H54 (cell line): Measurements from ENCODE around the gene RIPOR1.

Experiments
- DNase-seq: peaks from one replicate; pipeline ENCODE4 v3.0.0; 2011; ENCODE audit warnings: low spot score, mixed read lengths; ENCODE audit not compliant: insufficient read length
- FAIRE-seq: peaks from 3 replicates; lab custom pipeline; 2011; peaks lifted over from hg19 to GRCh38; lab: Jason Lieb, UNC
- POLR2A ChIP-seq: IDR thresholded peaks from 2 replicates; pipeline ENCODE4 v1.6.1; 2011; ENCODE audit warnings: low read depth, mild to moderate bottlenecking, low read length

Gene RIPOR1

DNA sequence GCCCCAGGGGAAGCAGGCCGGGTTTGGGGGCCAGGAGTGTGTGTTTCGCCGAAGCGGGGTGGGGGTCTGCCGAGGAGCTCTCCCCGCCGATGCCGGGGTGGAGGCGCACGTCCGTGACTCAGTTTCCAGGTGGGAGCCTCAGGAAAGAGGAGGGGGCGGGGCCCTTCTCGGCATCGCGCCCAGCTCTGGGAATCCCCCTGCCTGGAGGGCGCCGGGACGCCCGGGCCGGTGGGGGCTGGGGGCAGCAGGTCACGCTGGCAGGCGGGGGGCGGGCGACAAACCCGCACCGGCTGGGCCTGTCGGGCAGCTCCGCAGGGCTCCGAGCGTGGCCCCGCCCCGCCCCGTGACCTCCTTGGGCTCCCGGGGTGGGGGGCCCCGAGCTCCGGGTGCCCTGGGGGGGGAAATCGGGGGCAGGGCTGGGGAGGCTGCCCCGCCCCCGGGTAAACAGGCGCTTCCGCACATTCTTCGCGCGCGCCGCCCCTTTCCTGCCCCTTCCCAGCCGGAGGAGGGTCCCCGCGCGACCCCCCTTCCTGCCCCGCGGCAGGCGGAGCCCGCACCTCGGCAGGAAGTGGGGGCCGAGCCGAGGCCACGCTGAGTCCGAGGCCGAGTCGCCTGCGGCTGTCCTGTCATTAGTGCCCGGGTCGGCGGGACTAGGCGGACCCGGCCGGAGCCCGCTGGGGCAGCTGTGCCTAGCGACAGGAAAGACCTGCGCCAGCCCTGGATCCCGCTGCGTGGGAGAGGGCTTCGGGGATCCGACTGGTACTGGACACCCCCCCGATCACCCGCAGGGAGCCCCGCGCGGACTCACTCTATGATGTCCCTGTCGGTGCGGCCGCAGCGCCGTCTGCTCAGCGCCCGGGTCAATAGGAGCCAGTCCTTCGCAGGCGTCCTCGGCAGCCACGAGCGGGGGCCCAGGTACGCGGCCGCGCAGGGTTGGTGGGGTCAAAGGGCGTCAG lies 9.3 kb downstream of the RIPOR1 start:
- no peak for FAIRE-seq
- TF ChIP-seq POLR2A, result no peak
- no peak for DNase-seq

DNA sequence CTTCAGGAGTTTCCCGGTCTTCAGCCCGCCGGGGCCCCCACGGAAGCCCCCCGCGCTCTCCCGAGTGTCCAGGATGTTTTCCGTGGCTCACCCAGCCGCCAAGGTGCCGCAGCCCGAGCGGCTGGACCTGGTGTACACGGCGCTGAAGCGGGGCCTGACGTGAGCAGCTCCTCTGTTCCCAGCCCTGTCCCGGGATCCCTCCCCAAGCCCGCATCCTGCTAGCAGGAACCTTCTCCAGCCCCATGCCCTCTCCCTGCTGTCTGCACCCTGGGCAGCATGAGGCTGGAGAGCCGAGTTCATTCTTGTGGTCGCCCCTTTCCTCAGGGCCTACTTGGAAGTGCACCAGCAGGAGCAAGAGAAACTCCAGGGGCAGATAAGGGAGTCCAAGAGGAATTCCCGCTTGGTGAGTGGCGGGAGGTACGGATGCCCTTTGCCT lies 10.1 kb downstream of the RIPOR1 start:
- no peak for TF ChIP-seq POLR2A
- DNase-seq (no peak), FAIRE-seq (no peak)

DNA sequence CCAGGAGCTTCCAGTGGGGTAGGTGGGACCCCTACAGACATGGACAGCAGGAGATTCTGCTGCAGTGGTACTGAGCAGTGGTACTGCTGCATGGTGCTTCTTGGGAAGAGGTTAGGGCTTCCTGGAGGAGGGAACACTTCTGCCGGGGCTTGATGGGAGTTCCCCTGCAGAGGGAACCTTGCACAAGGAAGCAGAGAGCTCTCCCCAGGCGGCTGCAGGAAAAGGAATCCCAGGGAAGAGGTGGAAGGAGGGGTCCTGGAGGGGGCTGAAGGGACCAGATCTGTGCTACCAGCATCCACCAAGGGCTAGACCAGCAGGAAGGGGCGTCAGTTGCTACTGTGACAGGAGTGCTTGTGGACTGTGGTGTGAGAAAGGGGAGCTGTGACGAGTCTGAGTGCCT lies 10.6 kb downstream of the RIPOR1 start:
- FAIRE-seq (no peak), DNase-seq (no peak)
- TF ChIP-seq POLR2A, result no peak

DNA sequence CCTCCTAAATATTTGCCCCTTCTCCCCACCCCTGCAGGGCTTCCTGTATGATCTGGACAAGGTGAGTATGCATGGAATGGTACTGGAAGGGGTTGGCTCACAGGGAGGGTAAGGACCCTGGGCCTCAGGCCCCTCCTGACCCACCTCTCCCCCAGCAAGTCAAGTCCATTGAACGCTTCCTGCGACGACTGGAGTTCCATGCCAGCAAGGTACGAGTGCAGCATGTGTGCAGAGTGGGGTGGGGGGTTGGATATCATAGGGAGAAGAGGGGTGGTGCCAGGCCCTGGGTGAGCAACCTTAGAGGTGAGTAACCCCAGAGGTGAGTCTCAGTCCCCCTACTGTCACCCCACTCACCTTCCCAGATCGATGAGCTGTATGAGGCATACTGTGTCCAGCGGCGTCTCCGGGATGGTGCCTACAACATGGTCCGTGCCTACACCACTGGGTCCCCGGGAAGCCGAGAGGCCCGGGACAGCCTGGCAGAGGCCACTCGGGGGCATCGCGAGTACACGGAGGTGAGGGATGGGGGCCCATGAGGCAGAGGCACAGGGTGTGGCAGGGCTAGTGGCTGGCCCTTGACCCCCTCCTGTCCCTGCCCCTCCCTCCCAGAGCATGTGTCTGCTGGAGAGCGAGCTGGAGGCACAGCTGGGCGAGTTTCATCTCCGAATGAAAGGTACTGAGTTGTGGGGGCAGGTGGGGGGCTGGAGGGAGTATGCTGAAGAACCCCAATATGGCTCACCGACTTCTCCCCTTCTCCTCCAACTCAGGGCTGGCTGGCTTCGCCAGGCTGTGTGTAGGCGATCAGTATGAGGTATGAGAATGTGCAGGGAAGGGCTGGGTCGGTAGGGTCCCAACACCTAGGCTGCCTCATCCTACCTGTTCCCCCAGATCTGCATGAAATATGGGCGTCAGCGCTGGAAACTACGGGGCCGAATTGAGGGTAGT lies 11.3 kb downstream of the RIPOR1 start:
- FAIRE-seq, result no peak
- no peak for TF ChIP-seq POLR2A
- no peak for DNase-seq

DNA sequence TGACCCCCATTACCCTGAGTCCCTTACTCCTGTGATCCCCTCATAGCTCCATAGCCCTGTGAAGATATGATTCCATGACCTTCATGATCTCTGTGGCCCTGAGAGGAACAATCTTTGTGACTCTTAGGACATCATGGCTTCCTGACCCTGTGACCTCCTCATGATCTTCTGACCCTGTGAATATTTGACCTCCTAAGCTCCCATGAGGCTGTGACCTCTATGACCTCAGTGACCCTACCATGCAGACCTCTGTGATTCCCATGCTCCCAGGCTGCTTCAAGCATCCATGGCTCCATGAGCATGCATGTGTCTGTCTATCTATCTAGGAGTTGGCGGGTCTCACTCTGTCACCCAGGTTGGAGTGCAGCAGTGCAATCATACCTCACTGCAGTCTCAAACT lies 12.1 kb downstream of the RIPOR1 start:
- FAIRE-seq (no peak), DNase-seq (no peak)
- TF ChIP-seq POLR2A, result no peak

DNA sequence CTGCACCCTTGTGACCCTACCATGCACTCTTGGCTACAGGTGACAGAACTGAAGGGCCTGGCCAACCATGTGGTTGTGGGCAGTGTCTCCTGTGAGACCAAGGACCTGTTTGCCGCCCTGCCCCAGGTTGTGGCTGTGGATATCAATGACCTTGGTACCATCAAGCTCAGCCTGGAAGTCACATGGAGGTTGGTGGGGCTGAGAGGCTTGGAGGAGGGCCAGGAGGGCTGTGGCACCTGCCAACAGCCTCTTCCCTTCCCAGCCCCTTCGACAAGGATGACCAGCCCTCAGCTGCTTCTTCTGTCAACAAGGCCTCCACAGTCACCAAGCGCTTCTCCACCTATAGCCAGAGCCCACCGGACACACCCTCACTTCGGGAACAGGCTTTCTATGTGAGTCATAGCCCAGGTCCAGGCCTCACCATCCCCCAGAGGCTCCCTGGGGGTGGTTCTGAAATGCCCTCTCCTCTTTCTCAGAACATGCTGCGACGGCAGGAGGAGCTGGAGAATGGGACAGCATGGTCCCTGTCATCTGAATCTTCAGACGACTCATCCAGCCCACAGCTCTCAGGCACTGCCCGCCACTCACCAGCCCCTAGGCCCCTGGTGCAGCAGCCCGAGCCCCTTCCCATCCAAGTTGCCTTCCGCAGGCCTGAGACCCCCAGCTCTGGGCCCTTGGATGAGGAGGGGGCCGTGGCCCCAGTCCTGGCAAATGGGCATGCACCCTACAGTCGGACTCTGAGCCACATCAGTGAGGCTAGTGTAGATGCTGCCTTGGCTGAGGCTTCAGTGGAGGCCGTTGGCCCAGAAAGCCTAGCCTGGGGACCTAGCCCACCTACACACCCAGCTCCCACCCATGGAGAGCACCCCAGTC lies 13.0 kb downstream of the RIPOR1 start:
- no peak for DNase-seq
- TF ChIP-seq POLR2A, result no peak

DNA sequence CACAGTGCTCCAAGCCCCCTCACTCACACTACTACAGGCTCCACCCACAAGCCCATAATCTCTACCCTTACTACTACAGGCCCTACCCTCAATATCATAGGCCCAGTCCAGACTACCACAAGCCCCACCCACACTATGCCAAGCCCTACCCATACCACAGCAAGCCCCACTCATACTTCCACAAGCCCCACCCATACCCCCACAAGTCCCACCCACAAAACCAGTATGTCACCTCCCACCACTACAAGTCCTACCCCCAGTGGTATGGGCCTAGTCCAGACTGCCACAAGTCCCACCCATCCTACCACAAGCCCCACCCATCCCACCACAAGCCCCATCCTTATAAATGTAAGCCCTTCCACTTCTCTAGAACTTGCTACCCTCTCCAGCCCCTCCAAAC lies 13.8 kb downstream of the RIPOR1 start:
- peak; percentile 78 for DNase-seq
- TF ChIP-seq POLR2A, result no peak

More for the DNA sequence above, 13.0 kb downstream of the RIPOR1 start:
- FAIRE-seq, result no peak

DNA sequence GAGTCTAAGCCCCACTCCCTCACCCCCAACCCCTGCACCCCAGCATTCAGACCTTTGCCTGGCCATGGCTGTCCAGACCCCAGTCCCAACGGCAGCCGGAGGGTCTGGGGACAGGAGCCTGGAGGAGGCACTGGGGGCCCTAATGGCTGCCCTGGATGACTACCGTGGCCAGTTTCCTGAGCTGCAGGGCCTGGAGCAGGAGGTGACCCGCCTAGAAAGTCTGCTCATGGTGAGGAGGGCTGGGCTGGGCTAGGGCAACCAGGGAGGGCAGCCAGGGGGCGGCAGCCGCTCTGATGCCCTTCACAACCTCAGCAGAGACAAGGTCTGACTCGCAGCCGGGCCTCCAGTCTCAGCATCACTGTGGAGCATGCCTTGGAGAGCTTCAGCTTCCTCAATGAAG lies 14.4 kb downstream of the RIPOR1 start:
- DNase-seq, result no peak
- FAIRE-seq, result no peak
- no peak for TF ChIP-seq POLR2A

More for the DNA sequence above, 13.8 kb downstream of the RIPOR1 start:
- FAIRE-seq, result peak; percentile 81

DNA sequence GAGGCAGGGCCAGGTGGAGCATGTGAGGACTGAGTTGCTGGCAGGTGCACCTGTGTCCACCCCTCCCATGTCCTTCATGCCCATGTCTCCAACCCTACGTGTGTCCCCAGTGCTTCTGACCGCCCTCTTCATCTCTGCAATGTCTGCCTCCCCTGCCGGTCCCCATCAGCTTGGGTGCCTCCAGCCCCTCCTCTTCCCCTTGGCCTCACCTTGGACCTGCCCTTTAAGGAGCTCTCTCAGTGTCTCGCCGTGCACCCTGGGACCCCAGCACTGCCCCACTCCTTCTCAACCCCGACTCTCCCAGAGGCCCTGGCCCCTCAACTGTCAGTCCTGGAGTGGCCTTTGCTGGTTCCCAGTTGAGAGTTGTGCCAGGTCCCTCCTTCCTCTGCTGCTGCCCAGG lies 15.0 kb downstream of the RIPOR1 start:
- no peak for TF ChIP-seq POLR2A
- no peak for FAIRE-seq
- no peak for DNase-seq

DNA sequence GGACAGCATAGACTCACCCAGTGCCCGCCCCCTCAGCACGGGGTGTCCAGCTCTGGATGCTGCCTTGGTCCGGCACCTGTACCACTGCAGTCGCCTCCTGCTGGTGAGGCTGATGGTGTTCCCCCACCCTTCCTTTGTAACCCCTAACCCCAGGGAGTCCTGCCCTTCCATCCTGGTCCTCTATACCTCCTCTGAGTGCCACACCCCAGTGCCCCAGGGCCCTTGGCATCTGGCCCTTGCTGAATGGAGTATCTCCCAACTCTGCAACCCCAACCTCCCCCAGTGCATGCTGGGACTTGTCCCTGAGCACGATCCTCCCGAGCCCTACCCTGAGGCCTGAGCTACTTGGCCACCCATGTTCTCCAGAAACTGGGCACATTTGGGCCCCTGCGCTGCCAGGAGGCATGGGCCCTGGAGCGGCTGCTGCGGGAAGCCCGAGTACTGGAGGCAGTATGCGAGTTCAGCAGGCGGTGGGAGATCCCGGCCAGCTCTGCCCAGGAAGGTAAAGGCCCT lies 15.8 kb downstream of the RIPOR1 start:
- DNase-seq, result no peak
- no peak for FAIRE-seq
- TF ChIP-seq POLR2A, result no peak

DNA sequence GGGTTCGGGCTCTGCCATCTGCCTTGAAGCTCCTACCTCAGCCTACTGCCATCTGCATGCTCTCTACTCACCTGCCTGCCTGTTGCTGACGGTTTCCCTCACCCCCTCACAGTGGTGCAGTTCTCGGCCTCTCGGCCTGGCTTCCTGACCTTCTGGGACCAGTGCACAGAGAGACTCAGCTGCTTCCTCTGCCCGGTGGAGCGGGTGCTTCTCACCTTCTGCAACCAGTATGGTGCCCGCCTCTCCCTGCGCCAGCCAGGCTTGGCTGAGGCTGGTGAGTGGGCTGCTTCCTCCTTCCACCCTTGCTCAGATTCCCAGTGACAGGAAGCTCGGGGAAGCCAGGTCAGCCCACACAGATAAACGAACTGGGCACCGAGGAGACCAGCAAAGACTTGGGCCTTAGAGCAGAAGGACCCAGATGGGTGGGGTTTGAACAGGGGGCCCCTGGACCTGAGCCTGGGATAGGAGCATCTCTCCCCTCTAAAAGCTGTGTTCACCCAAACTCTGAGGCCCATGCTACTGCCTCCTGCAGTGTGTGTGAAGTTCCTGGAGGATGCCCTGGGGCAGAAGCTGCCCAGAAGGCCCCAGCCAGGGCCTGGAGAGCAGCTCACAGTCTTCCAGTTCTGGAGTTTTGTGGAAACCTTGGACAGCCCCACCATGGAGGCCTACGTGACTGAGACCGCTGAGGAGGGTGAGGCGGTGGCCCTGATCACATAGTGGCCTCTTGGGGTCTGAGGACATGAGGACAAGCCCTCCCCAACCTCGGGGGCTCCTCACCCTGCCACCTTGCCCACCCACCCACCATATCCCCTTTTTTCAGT lies 16.4 kb downstream of the RIPOR1 start:
- no peak for FAIRE-seq

DNA sequence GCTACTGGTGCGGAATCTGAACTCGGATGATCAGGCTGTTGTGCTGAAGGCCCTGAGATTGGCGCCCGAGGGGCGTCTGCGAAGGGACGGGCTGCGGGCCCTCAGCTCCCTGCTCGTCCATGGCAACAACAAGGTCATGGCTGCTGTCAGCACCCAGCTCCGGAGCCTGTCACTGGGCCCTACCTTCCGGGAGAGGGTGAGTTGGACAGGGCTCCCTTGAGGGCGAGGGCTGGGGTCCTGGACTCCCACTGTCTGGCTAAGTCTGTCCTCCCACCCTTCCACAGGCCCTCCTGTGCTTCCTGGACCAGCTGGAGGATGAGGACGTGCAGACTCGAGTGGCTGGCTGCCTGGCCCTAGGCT lies 17.0 kb downstream of the RIPOR1 start:
- FAIRE-seq (no peak), DNase-seq (no peak)
- no peak for TF ChIP-seq POLR2A

More for the DNA sequence above, 16.4 kb downstream of the RIPOR1 start:
- DNase-seq, result no peak
- no peak for TF ChIP-seq POLR2A

DNA sequence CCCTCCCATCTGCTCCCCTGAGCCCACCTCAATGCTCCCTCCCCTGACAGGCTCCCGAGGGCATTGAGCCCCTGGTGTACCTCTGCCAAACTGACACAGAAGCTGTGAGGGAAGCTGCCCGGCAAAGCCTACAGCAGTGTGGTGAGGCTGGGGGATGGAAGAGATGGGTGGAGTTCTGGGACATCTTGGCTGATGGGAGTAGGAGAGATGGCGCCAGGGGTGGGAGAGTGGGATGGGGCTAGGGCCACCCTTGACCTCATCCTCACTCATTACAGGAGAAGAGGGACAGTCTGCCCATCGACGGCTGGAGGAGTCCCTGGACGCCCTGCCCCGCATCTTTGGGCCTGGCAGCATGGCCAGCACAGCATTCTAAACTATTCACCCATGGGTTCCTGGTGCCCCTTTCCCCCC lies 17.5 kb downstream of the RIPOR1 start:
- no peak for DNase-seq

More for the DNA sequence above, 17.5 kb downstream of the RIPOR1 start:
- no peak for FAIRE-seq
- TF ChIP-seq POLR2A, result no peak
